GM21717 (cell line): ENCODE measurements around the gene FGF18.

Experiments
- ATAC-seq: cut with Tn5 transposase; IDR thresholded peaks from one replicate; pipeline ENCODE4 v1.9.1; 2021; ENCODE audit warnings: mild to moderate bottlenecking, moderate library complexity; ENCODE audit not compliant: unreplicated experiment

The FGF18 gene

GRCh38 chr5:171462928-171463861 lies 43.7 kb downstream of the FGF18 start:
- no peak for ATAC-seq

- ATAC-seq: no peak
These were observed 44.4 kb downstream of the FGF18 start for GRCh38 chr5:171463862-171464229.

- no peak for ATAC-seq
These were observed 45.4 kb downstream of the FGF18 start for GRCh38 chr5:171464829-171465228.

- no peak for ATAC-seq
These were observed 47.7 kb downstream of the FGF18 start for GRCh38 chr5:171467107-171467506.

GRCh38 chr5:171469326-171469725 lies 49.9 kb downstream of the FGF18 start:
- ATAC-seq: no peak

GRCh38 chr5:171470420-171470819 lies 51.0 kb downstream of the FGF18 start:
- ATAC-seq: no peak

GRCh38 chr5:171474230-171474813 lies 54.9 kb downstream of the FGF18 start:
- no peak for ATAC-seq

- no peak for ATAC-seq
These were observed 56.1 kb downstream of the FGF18 start for GRCh38 chr5:171475596-171475995.

GRCh38 chr5:171476701-171477100 lies 57.3 kb downstream of the FGF18 start:
- no peak for ATAC-seq

- no peak for ATAC-seq
These were observed 57.7 kb downstream of the FGF18 start for GRCh38 chr5:171477101-171477500.

GRCh38 chr5:171477666-171478065 lies 58.2 kb downstream of the FGF18 start:
- ATAC-seq: no peak

- no peak for ATAC-seq
These were observed 59.7 kb downstream of the FGF18 start for GRCh38 chr5:171478946-171479775.

GRCh38 chr5:171479776-171480125 lies 60.3 kb downstream of the FGF18 start:
- ATAC-seq: no peak

- no peak for ATAC-seq
These were observed 60.8 kb downstream of the FGF18 start for GRCh38 chr5:171480239-171480638.

- no peak for ATAC-seq
These were observed 62.4 kb downstream of the FGF18 start for GRCh38 chr5:171481571-171482433.

GRCh38 chr5:171482434-171482730 lies 62.9 kb downstream of the FGF18 start:
- no peak for ATAC-seq

GRCh38 chr5:171483551-171484135 lies 64.2 kb downstream of the FGF18 start:
- no peak for ATAC-seq

- no peak for ATAC-seq
These were observed 65.0 kb downstream of the FGF18 start for GRCh38 chr5:171484460-171484899.

GRCh38 chr5:171485668-171486067 lies 66.2 kb downstream of the FGF18 start:
- no peak for ATAC-seq

- no peak for ATAC-seq
These were observed 67.2 kb downstream of the FGF18 start for GRCh38 chr5:171486613-171487012.
